ENCODE measurements around the gene ERAL1. TPM values are rescaled to one million over a fixed set of nuclear protein-coding genes. Genes with fewer than 3 reads are reported as not detected.

The ERAL1 gene
- total RNA-seq, 4 donors from 2014 or later: 28.1 to 74.4 (median 47.3) TPM

DNA sequence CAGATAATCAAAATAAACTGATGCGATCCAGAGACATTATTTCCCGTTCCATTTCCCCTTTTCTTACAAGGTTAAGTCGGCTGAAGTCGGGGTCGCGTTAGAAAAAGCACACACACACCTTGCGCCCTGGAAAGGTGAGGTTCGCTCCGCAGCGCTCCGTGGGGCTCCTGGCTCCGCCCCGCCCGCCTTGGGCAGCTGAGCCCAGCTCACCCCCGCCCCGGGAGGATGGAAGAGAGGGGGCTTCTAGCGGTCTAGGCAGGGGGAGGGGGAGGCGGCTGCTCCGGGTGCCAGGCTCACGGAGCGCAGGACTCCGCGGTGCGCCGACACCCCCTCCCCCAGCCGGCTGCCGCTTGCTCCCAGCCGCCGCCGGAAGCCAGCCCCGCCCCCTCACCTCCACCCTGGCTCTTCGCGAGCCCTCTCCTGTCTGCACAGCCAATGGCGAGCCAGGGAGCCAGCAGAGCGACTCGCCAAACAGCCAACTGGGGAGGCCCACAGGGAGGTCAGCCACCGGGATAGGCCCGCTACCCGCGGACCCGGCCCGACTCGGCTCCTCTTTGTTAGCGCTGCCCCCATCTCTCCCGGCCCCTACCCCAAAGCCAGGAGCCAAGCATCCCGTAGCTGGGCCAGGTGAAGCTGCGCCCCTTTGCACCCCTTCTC is 42.6 kb upstream of the ERAL1 start:
- intact Hi-C loops (cut with DNase I; ENCODE audit: low total_unique reads) (loop anchor here (10.0 kb wide), 1 partner anchor 47 kb away; no protein-coding TSS in a partner anchor), in situ Hi-C loops (cut with MboI; ENCODE audit: low pct_ligation_motif_present in 1 of 4, low pct_unique_long_range_greater_than_20kb in 1 of 4, low sequenced_read_pairs in 3 of 4) (no loop called here)
- WGBS, 2 donors (ENCODE audit: low coverage in 1 of 2): 0% methylated on average over 1 to 42 of the region's 47 CpGs
- no peaks in the 10 kb centered on the region for H3K9me3 ChIP-seq
- DNase-seq: peak; percentile 98
- H3K27me3 ChIP-seq: no peaks in the 10 kb centered on the region
- peaks cover 24 to 46% (median 44%) of the 10 kb centered on the region in 4 donors for H3K4me1 ChIP-seq
- peak overlapping the region; percentile 78 to 99 (median 86) for H3K4me3 ChIP-seq
- TF ChIP-seq POLR2A (IDR thresholded peaks at IDR 0.05): peak; percentile 33
- TF ChIP-seq POLR2AphosphoS5 (IDR thresholded peaks at IDR 0.05): peak; percentile 43 to 56 (median 53)
- TF ChIP-seq, protein P1, sequence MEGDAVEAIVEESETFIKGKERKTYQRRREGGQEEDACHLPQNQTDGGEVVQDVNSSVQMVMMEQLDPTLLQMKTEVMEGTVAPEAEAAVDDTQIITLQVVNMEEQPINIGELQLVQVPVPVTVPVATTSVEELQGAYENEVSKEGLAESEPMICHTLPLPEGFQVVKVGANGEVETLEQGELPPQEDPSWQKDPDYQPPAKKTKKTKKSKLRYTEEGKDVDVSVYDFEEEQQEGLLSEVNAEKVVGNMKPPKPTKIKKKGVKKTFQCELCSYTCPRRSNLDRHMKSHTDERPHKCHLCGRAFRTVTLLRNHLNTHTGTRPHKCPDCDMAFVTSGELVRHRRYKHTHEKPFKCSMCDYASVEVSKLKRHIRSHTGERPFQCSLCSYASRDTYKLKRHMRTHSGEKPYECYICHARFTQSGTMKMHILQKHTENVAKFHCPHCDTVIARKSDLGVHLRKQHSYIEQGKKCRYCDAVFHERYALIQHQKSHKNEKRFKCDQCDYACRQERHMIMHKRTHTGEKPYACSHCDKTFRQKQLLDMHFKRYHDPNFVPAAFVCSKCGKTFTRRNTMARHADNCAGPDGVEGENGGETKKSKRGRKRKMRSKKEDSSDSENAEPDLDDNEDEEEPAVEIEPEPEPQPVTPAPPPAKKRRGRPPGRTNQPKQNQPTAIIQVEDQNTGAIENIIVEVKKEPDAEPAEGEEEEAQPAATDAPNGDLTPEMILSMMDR (IDR thresholded peaks at IDR 0.05): no peak
- TF ChIP-seq EP300 (IDR thresholded peaks at IDR 0.05; ENCODE audit: low read depth): no peak
- H3K27ac ChIP-seq: peak overlapping the region; percentile 91 to 97 (median 96)
- no peaks in the 10 kb centered on the region for H3K36me3 ChIP-seq

DNA sequence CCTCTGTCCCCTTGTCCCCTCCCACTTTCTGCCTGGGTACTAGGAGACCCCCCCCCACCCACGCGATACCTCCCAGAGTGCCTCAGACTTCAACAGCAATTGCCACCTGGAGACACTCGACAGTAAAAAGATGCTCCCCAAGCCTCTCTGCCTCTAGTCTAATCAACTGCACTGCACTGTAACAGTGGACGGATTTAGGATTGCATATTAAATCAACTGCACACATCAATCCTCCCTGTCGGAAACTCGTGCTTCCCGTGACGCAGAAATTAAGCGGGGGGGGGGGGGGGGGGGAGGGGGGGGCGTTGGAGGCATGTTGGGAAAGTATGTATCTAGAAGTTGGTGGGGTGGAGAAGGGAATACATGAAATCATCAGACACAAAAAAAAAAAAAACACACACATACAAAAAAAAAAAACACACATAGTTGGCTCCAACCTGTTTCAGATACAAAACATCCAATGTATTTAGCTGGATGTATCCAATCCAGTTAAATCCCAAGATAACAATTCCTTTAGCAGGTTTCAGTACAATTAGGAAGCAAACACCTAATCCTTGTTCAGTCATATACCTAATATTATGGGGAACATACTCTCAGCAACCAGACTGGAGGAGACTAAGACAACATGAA is 42.0 kb upstream of the ERAL1 start:
- Histone ChIP-seq H3K4me1 (peaks cover 19 to 40% (median 39%) of the 10 kb centered on the region in 4 donors), H3K4me3 (peak overlapping the region; percentile 78 to 99 (median 86)), H3K27ac (peak overlapping the region; percentile 91 to 97 (median 96)), H3K36me3 (no peaks in the 10 kb centered on the region), H3K27me3 (no peaks in the 10 kb centered on the region), H3K9me3 (no peaks in the 10 kb centered on the region)
- no peak for DNase-seq
- TF ChIP-seq EP300 (IDR thresholded peaks at IDR 0.05; ENCODE audit: low read depth): no peak
- TF ChIP-seq, protein P1 (IDR thresholded peaks at IDR 0.05): peak in 1 of 5 experiments; percentile 22
- intact Hi-C loops (cut with DNase I; ENCODE audit: low total_unique reads): loop anchor here (10.0 kb wide), 1 partner anchor 48 kb away; no protein-coding TSS in a partner anchor
- in situ Hi-C loops (cut with MboI; ENCODE audit: low pct_ligation_motif_present in 1 of 4, low pct_unique_long_range_greater_than_20kb in 1 of 4, low sequenced_read_pairs in 3 of 4): no loop called here
- 0% methylated on average over 9 of the region's 10 CpGs; no CpG with 5 or more reads in 1 of the 2 donors for WGBS, 2 donors (ENCODE audit: low coverage in 1 of 2)

DNA sequence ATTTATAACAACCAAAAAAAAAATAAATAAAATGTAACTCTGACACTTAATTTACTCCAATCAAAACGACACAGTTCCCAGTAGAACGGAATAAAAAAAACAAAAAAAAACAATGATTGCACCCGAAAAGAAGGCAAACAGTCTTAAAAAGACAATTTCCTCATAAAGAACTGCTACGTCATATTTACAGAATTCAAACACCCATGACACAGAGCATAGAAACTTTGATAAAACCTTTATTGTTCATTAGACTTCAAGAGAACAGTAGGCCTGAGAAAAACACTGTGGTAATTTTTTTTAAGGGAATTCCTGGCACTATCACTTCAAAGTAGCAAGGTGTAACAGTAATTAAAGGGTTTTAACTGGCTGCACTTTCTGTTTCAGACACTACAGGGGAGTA is 38.3 kb upstream of the ERAL1 start:
- DNase-seq: no peak
- Histone ChIP-seq H3K27ac (no peak overlapping the region), H3K4me3 (no peak overlapping the region), H3K36me3 (no peaks in the 10 kb centered on the region), H3K27me3 (no peaks in the 10 kb centered on the region), H3K4me1 (peaks cover 0 to 5% (median 3%) of the 10 kb centered on the region in 4 donors), H3K9me3 (no peaks in the 10 kb centered on the region)
- in situ Hi-C loops (cut with MboI; ENCODE audit: low pct_ligation_motif_present in 1 of 4, low pct_unique_long_range_greater_than_20kb in 1 of 4, low sequenced_read_pairs in 3 of 4) (no loop called here), intact Hi-C loops (cut with DNase I; ENCODE audit: low total_unique reads) (loop anchor here (10.0 kb wide), 1 partner anchor 52 kb away; no protein-coding TSS in a partner anchor)
- 69 to 80% methylated on average over 4 of the region's 4 CpGs for WGBS, 2 donors (ENCODE audit: low coverage in 1 of 2)
- TF ChIP-seq, protein P1 (IDR thresholded peaks at IDR 0.05): no peak
- TF ChIP-seq EP300 (IDR thresholded peaks at IDR 0.05; ENCODE audit: low read depth) (no peak), POLR2A (IDR thresholded peaks at IDR 0.05) (no peak)

DNA sequence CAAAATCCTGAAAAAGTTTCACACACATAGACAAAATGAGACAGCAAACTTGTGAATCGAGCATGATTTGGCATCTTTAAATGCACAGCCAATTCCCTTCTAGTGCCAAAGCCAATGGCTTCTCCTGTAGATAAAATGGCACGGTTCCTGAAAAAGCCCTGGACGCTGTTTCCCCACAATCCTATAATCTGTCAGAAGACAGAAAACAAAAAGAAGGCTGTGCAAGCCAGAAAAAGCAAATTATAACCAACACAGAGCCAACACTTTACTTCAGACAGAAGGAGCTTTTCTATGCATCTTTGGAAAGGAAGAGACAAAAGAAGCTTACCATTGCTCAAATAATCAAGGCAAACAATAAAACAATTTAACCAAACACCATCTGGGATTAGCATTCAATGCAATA is 36.0 kb upstream of the ERAL1 start:
- in situ Hi-C loops (cut with MboI; ENCODE audit: low pct_ligation_motif_present in 1 of 4, low pct_unique_long_range_greater_than_20kb in 1 of 4, low sequenced_read_pairs in 3 of 4): no loop called here
- no peaks in the 10 kb centered on the region for H3K9me3 ChIP-seq
- H3K27me3 ChIP-seq: no peaks in the 10 kb centered on the region
- DNase-seq: no peak
- H3K36me3 ChIP-seq: no peaks in the 10 kb centered on the region
- no peak overlapping the region for H3K4me3 ChIP-seq
- no peak overlapping the region for H3K27ac ChIP-seq
- intact Hi-C loops (cut with DNase I; ENCODE audit: low total_unique reads): loop anchor here (10.0 kb wide), 1 partner anchor 54 kb away; no protein-coding TSS in a partner anchor
- no peaks in the 10 kb centered on the region for H3K4me1 ChIP-seq
- TF ChIP-seq EP300 (IDR thresholded peaks at IDR 0.05; ENCODE audit: low read depth) (no peak), POLR2A (IDR thresholded peaks at IDR 0.05) (no peak), POLR2AphosphoS5 (IDR thresholded peaks at IDR 0.05) (no peak)
- TF ChIP-seq, protein P1 (IDR thresholded peaks at IDR 0.05): no peak
- 86 to 95% methylated on average over 3 of the region's 3 CpGs for WGBS, 2 donors (ENCODE audit: low coverage in 1 of 2)

All from transverse colon (tissue), 4 donors.